ENCODE results near the gene RIOK1.

GRCh38 chr6:7433121-7433617 is 43.6 kb downstream of the RIOK1 start:
- TF ChIP-seq POLR2AphosphoS5 (IDR thresholded peaks at IDR 0.05) (no peak), CTCF (IDR thresholded peaks at IDR 0.05) (no peak), POLR2A (IDR thresholded peaks at IDR 0.05) (no peak), EP300 (IDR thresholded peaks at IDR 0.05; ENCODE audit: low read depth) (no peak)
